ENCODE data around the gene HSD17B10.

HSD17B10 gene

GRCh38 chrX:53440101-53440500 lies 5.9 kb upstream of the HSD17B10 start:
- Histone ChIP-seq H3K4me1 (ENCODE audit: control insufficient read depth, low read length) (peaks cover 13% of the 10 kb centered on the region), H3K27me3 (ENCODE audit: control insufficient read depth, low read length) (no peaks in the 10 kb centered on the region), H3K4me3 (ENCODE audit: low read length) (no peak overlapping the region), H3K9me2 (replicated peaks; ENCODE audit: control insufficient read depth, low read length) (no peaks in the 10 kb centered on the region), H4K20me1 (ENCODE audit: control insufficient read depth, insufficient read depth, low read depth, low read length) (no peaks in the 10 kb centered on the region), H3K36me3 (ENCODE audit: control insufficient read depth, low read length) (no peaks in the 10 kb centered on the region), H3K79me2 (ENCODE audit: control insufficient read depth, low read length) (no peaks in the 10 kb centered on the region), H3K9me3 (ENCODE audit: control insufficient read depth, insufficient read depth, low read length) (no peaks in the 10 kb centered on the region), H3K27ac (ENCODE audit: low read depth, low read length) (no peak overlapping the region), H3K4me2 (ENCODE audit: low read length) (no peak overlapping the region), H3F3A (ENCODE audit: control insufficient read depth, insufficient read depth) (no peaks in the 10 kb centered on the region)
- TF ChIP-seq EZH2phosphoT487 (IDR thresholded peaks at IDR 0.05; ENCODE audit: borderline replicate concordance, low read length), result no peak
- TF ChIP-seq CTCF (IDR thresholded peaks at IDR 0.05; ENCODE audit: low read depth, low read length, poor library complexity, severe bottlenecking), result no peak

- H3F3A ChIP-seq (ENCODE audit: control insufficient read depth, insufficient read depth), result no peaks in the 10 kb centered on the region
- H3K27ac ChIP-seq (ENCODE audit: low read depth, low read length), result no peak overlapping the region
- peaks cover 3% of the 10 kb centered on the region for H3K79me2 ChIP-seq (ENCODE audit: control insufficient read depth, low read length)
- no peak overlapping the region for H3K4me3 ChIP-seq (ENCODE audit: low read length)
- H3K4me1 ChIP-seq (ENCODE audit: control insufficient read depth, low read length), result peaks cover 18% of the 10 kb centered on the region
- no peaks in the 10 kb centered on the region for H3K9me2 ChIP-seq (replicated peaks; ENCODE audit: control insufficient read depth, low read length)
- no peaks in the 10 kb centered on the region for H3K36me3 ChIP-seq (ENCODE audit: control insufficient read depth, low read length)
- no peaks in the 10 kb centered on the region for H3K9me3 ChIP-seq (ENCODE audit: control insufficient read depth, insufficient read depth, low read length)
- TF ChIP-seq EZH2phosphoT487 (IDR thresholded peaks at IDR 0.05; ENCODE audit: borderline replicate concordance, low read length) (no peak), CTCF (IDR thresholded peaks at IDR 0.05; ENCODE audit: low read depth, low read length, poor library complexity, severe bottlenecking) (no peak)
- no peaks in the 10 kb centered on the region for H3K27me3 ChIP-seq (ENCODE audit: control insufficient read depth, low read length)
- no peaks in the 10 kb centered on the region for H4K20me1 ChIP-seq (ENCODE audit: control insufficient read depth, insufficient read depth, low read depth, low read length)
- H3K4me2 ChIP-seq (ENCODE audit: low read length), result no peak overlapping the region
Observed at GRCh38 chrX:53438832-53439230, 4.7 kb upstream of the HSD17B10 start.

DNA sequence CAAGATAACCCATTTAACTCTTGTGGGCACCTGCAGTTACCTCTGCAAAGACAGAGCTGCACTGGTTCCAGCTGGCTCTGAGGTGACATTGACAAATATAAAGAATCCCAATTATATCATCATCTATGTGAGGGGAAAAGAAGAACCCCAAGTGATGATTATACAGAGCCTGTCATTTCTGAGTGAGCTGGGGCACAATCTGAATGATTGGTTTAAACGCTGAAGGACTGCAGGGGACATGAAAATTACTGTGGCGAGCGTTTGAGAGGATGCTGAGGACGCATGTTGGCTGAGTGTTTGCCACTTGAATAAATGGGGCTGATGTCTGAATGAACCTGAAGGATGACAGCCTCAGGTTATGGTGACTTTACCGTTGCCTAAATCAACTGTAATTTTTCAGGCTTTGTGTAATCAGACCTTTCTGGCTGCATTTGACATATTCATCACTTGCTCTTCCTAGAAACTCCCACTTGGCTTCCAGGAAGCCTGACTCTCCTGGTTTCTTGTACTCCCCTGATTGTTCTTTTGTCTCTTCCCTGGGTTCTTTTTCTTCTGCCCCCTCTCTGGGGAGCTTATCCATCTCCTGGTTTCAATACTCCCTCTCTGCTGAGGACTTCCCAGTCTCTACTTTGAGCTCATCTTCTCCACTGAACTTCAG lies 4.1 kb upstream of the HSD17B10 start:
- Histone ChIP-seq H3K9me3 (ENCODE audit: control insufficient read depth, insufficient read depth, low read length) (no peaks in the 10 kb centered on the region), H3K9me2 (replicated peaks; ENCODE audit: control insufficient read depth, low read length) (no peaks in the 10 kb centered on the region), H3K27ac (ENCODE audit: low read depth, low read length) (no peak overlapping the region), H3K4me3 (ENCODE audit: low read length) (no peak overlapping the region), H3K27me3 (ENCODE audit: control insufficient read depth, low read length) (no peaks in the 10 kb centered on the region), H3K36me3 (ENCODE audit: control insufficient read depth, low read length) (no peaks in the 10 kb centered on the region), H4K20me1 (ENCODE audit: control insufficient read depth, insufficient read depth, low read depth, low read length) (no peaks in the 10 kb centered on the region), H3F3A (ENCODE audit: control insufficient read depth, insufficient read depth) (no peaks in the 10 kb centered on the region), H3K79me2 (ENCODE audit: control insufficient read depth, low read length) (peaks cover 9% of the 10 kb centered on the region), H3K4me2 (ENCODE audit: low read length) (no peak overlapping the region), H3K4me1 (ENCODE audit: control insufficient read depth, low read length) (peaks cover 23% of the 10 kb centered on the region)
- TF ChIP-seq EZH2phosphoT487 (IDR thresholded peaks at IDR 0.05; ENCODE audit: borderline replicate concordance, low read length) (no peak), CTCF (IDR thresholded peaks at IDR 0.05; ENCODE audit: low read depth, low read length, poor library complexity, severe bottlenecking) (no peak)

Measured in DOHH2 (cell line).